ENCODE results near the gene C1orf232.

C1orf232 gene

GRCh38 chr1:26169669-26170471, 1.1 kb upstream of the C1orf232 start, which contains the start of gene ZNF593:
ZNF593 (plus strand) TSS chr1:26169908; CDS start chr1:26169984, 76 bp downstream.
- peak; percentile 57 for DNase-seq (ENCODE audit: extremely low read depth, low read depth)
- H3K4me3 ChIP-seq (replicated peaks; ENCODE audit: low read depth, low read length): peak within 1 kb of the TSS; percentile 95
- TF ChIP-seq, protein P1, sequence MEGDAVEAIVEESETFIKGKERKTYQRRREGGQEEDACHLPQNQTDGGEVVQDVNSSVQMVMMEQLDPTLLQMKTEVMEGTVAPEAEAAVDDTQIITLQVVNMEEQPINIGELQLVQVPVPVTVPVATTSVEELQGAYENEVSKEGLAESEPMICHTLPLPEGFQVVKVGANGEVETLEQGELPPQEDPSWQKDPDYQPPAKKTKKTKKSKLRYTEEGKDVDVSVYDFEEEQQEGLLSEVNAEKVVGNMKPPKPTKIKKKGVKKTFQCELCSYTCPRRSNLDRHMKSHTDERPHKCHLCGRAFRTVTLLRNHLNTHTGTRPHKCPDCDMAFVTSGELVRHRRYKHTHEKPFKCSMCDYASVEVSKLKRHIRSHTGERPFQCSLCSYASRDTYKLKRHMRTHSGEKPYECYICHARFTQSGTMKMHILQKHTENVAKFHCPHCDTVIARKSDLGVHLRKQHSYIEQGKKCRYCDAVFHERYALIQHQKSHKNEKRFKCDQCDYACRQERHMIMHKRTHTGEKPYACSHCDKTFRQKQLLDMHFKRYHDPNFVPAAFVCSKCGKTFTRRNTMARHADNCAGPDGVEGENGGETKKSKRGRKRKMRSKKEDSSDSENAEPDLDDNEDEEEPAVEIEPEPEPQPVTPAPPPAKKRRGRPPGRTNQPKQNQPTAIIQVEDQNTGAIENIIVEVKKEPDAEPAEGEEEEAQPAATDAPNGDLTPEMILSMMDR (IDR thresholded peaks at IDR 0.05; ENCODE audit: low read depth, low read length, missing control alignments): peak; percentile 83

- peak overlapping the region; percentile 95; the same call in 1 of the 2 replicates for H3K4me3 ChIP-seq (replicated peaks; ENCODE audit: low read depth, low read length)
- TF ChIP-seq, protein P1 (IDR thresholded peaks at IDR 0.05; ENCODE audit: low read depth, low read length, missing control alignments): no peak
- DNase-seq (ENCODE audit: extremely low read depth, low read depth): no peak
Observed at GRCh38 chr1:26169198-26169554, 413 bp upstream of the C1orf232 start.

DNA sequence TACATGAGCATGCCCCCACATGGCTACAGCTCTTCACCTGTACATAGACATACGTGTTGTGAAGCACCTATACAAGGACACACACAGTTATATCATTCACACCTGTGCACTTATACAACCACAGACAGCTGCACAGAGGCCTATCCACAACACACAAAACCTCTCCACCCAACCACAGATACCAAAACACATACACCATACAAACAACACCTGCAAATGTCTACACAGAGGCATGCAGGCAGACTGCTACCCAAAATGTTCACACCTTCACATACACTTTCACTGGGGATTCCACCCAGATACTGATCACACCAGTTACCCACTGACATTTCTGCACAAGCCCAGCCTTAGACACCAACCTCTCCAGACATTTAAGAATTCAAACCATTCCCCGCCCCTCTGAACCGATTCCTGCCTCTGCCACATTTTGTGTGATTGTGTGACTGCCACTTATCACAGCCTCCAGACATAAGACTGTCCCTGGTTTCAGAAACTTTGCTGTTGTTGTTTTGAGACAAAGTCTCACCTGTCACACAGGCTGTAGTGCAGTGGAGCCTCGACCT, 2.0 kb downstream of the C1orf232 start:
- DNase-seq (ENCODE audit: extremely low read depth, low read depth): no peak
- TF ChIP-seq, protein P1 (IDR thresholded peaks at IDR 0.05; ENCODE audit: low read depth, low read length, missing control alignments): no peak
- H3K4me3 ChIP-seq (replicated peaks; ENCODE audit: low read depth, low read length): no peak overlapping the region

DNA sequence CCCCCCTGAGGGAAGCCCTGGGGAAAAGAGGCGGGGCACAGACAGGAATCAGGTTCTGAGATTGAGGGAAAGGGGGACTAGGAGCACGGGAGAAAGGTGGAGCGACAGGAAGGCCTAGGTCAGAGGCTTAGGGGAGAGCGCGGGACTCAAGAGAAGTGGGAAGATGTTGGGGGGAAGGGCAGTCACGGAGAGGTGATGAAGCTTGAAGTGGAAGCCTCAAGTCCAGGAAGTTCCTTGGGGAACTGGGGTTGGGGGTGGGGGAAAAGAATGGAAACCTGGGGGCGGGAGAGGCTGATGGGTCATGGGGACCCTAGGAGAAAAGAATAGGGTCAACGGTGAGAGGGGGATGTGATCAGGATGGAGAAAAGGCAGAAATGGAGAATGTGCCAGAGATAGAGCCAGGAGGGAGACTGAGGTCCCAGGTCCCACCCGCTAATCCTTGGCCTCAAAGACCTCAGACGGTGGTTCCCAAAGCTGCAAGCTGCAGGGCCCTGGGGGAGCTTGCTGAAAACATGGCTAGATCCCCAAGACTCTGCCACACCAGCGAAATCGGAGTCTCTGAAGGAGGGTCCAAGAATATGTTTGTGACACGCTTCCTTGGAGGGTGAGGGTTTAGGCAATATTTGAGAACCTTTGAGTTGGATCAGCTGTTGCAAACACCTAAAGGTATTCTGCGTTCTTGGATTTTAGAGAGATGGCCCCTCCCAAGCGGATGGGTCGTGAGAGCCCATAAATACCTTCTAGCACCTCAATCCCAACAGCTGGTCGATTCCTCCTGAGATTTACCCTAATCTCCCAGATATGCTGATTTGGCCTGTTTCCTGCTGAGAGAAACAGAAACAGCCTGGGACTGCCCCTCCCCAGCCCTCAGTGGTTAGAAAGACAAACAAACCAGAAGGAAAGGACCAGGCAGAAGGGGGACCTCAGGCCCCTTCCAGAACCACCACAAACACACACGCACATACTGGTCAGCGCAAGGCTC, 3.6 kb downstream of the C1orf232 start:
- TF ChIP-seq, protein P1 (IDR thresholded peaks at IDR 0.05; ENCODE audit: low read depth, low read length, missing control alignments): no peak
- no peak for DNase-seq (ENCODE audit: extremely low read depth, low read depth)
- H3K4me3 ChIP-seq (replicated peaks; ENCODE audit: low read depth, low read length): no peak overlapping the region

- no peak for DNase-seq (ENCODE audit: extremely low read depth, low read depth)
- TF ChIP-seq, protein P1 (IDR thresholded peaks at IDR 0.05; ENCODE audit: low read depth, low read length, missing control alignments): peak; percentile 26
- peak overlapping the region; percentile 25 for H3K4me3 ChIP-seq (replicated peaks; ENCODE audit: low read depth, low read length)
Observed at GRCh38 chr1:26164036-26164860, 4.5 kb downstream of the C1orf232 start.

- TF ChIP-seq, protein P1 (IDR thresholded peaks at IDR 0.05; ENCODE audit: low read depth, low read length, missing control alignments): no peak
- DNase-seq (ENCODE audit: extremely low read depth, low read depth): no peak
- peak overlapping the region; percentile 25 for H3K4me3 ChIP-seq (replicated peaks; ENCODE audit: low read depth, low read length)
Observed at GRCh38 chr1:26163684-26164035, 5.1 kb downstream of the C1orf232 start.
